ENCODE results near the gene ZNF518A. TPM values are rescaled to one million over a fixed set of nuclear protein-coding genes. Genes with fewer than 3 reads are reported as not detected.

Gene ZNF518A
- total and polyA plus RNA-seq, 2 donors (not counting 3 experiments of a cell fraction or from before 2014, with no cell fraction given): 2.9 to 12.1 TPM

- Histone ChIP-seq H3K36me3 (ENCODE audit: control insufficient read depth in 2 of 2, extremely low read depth in 1 of 2, insufficient read depth in 2 of 2, low read length in 2 of 2) (no peaks in the 10 kb centered on the region), H3K27ac (ENCODE audit: insufficient read depth, low read depth, low read length) (no peak overlapping the region), H3K4me3 (replicated peaks in 1 of 3; ENCODE audit: insufficient read depth in 1 of 3, low read depth in 1 of 3, low read length in 3 of 3) (no peak overlapping the region), H3K9me1 (replicated peaks; ENCODE audit: control insufficient read depth, extremely low read depth, insufficient read depth, low read length) (no peaks in the 10 kb centered on the region), H2AFZ (ENCODE audit: low read depth, low read length) (no peak overlapping the region), H3K4me1 (ENCODE audit: control insufficient read depth, extremely low read depth, insufficient read depth, low read length) (no peaks in the 10 kb centered on the region), H4K20me1 (replicated peaks; ENCODE audit: control insufficient read depth, extremely low read depth, insufficient read depth, low read length) (no peaks in the 10 kb centered on the region), H3K79me2 (ENCODE audit: control insufficient read depth, insufficient read depth, low read length) (no peaks in the 10 kb centered on the region), H3K27me3 (ENCODE audit: control insufficient read depth in 2 of 2, insufficient read depth in 2 of 2, low read length in 2 of 2) (peaks cover 27 to 61% of the 10 kb centered on the region in 2 experiments), H3K9me3 (replicated peaks; ENCODE audit: control insufficient read depth, insufficient read depth, low read length) (no peaks in the 10 kb centered on the region), H3K4me2 (ENCODE audit: insufficient read depth, low read length) (no peak overlapping the region), H3K9ac (replicated peaks; ENCODE audit: extremely low read depth, insufficient read depth, low read length) (no peak overlapping the region)
- FAIRE-seq: no peak
- ChIA-PET CTCF (no interaction called here), POLR2A (no interaction called here)
- intact Hi-C loops (cut with micrococcal nuclease) (no loop called here), dilution Hi-C loops (cut with MboI; ENCODE audit: extremely low pct_ligation_motif_present, low sequenced_read_pairs) (no loop called here)
- no peak for TF ChIP-seq GATA2 (IDR thresholded peaks at IDR 0.05; ENCODE audit: insufficient read depth, insufficient read length, low read depth, low read length)
- TF ChIP-seq FOS (IDR thresholded peaks at IDR 0.05; ENCODE audit: borderline replicate concordance, insufficient read depth, low read length): no peak
- TF ChIP-seq MYC (IDR thresholded peaks at IDR 0.05; ENCODE audit: low read depth, low read length): no peak
- no peak for TF ChIP-seq POLR2A (IDR thresholded peaks at IDR 0.05; ENCODE audit: low read depth, low read length)
- TF ChIP-seq EZH2 (IDR thresholded peaks at IDR 0.05; ENCODE audit: borderline replicate concordance, low read depth, low read length, severe bottlenecking): no peak
- TF ChIP-seq MAX (IDR thresholded peaks at IDR 0.05; ENCODE audit: insufficient read depth, insufficient read length): no peak
- TF ChIP-seq JUN (IDR thresholded peaks at IDR 0.05; ENCODE audit: borderline replicate concordance, insufficient read depth, insufficient read length, low read depth): no peak
- no peak for TF ChIP-seq CTCF (IDR thresholded peaks at IDR 0.05; ENCODE audit: extremely low read depth in 1 of 2, insufficient read depth in 1 of 2, low read depth in 1 of 2, low read length in 2 of 2)
- no peak for TF ChIP-seq POLR2AphosphoS5 (IDR thresholded peaks at IDR 0.05; ENCODE audit: insufficient read depth, low read depth, low read length)
- DNase-seq (ENCODE audit: low read depth, low spot score): no peak
- no TSS peak for BruUV-seq (replicated peaks)
Observed at GRCh38 chr10:96112531-96112930, 17.6 kb upstream of the ZNF518A start.

Data from endothelial cell of umbilical vein (primary cell).